CD4-positive, alpha-beta T cell treated with Interleukin-15 for 4 hours (primary cell): Measurements from ENCODE around the gene CENPF.
"Not testable (repeated sequence)": the region's sequence is repeated elsewhere in the genome, so short reads cannot be mapped to it uniquely, and the experiment has no call there.

Experiments
- DNase-seq: peaks from one replicate; pipeline ENCODE4 v3.0.0-alpha.2; 2020; ENCODE audit warnings: low spot score

Gene CENPF

GRCh38 chr1:214602764-214603657 is at the start of gene CENPF:
Gene CENPF (plus strand): TSS chr1:214603195. CDS start chr1:214613755, 10,560 bp downstream.
- DNase-seq: peak; percentile 96

- no peak for DNase-seq
Measured at GRCh38 chr1:214557952-214558735, 44.9 kb upstream of the CENPF start.

- no peak for DNase-seq
Measured at GRCh38 chr1:214563881-214564280, 39.1 kb upstream of the CENPF start.

- DNase-seq: no peak
Measured at GRCh38 chr1:214565310-214565709, 37.7 kb upstream of the CENPF start.

- no peak for DNase-seq
Measured at GRCh38 chr1:214566158-214567104, 36.6 kb upstream of the CENPF start.

GRCh38 chr1:214567481-214567980 is 35.5 kb upstream of the CENPF start:
- no peak for DNase-seq

- DNase-seq: no peak
Measured at GRCh38 chr1:214568328-214568727, 34.7 kb upstream of the CENPF start.

GRCh38 chr1:214569357-214570004 is 33.5 kb upstream of the CENPF start:
- no peak for DNase-seq

GRCh38 chr1:214570442-214570841 is 32.6 kb upstream of the CENPF start:
- no peak for DNase-seq

- DNase-seq: no peak
Measured at GRCh38 chr1:214571281-214571680, 31.7 kb upstream of the CENPF start.

- DNase-seq: no peak
Measured at GRCh38 chr1:214573386-214574318, 29.3 kb upstream of the CENPF start.

- no peak for DNase-seq
Measured at GRCh38 chr1:214574598-214575411, 28.2 kb upstream of the CENPF start.

GRCh38 chr1:214576120-214576519 is 26.9 kb upstream of the CENPF start:
- DNase-seq: not testable (repeated sequence)

- no peak for DNase-seq
Measured at GRCh38 chr1:214579183-214579582, 23.8 kb upstream of the CENPF start.

- no peak for DNase-seq
Measured at GRCh38 chr1:214581785-214582184, 21.2 kb upstream of the CENPF start.

- DNase-seq: no peak
Measured at GRCh38 chr1:214582289-214582891, 20.6 kb upstream of the CENPF start.

- no peak for DNase-seq
Measured at GRCh38 chr1:214583113-214583512, 19.9 kb upstream of the CENPF start.

- no peak for DNase-seq
Measured at GRCh38 chr1:214583824-214584554, 19.0 kb upstream of the CENPF start.
